Astrocyte (in vitro differentiated cells and primary cell): Measurements from ENCODE around the gene BCAT1. TPM values are rescaled to one million over a fixed set of nuclear protein-coding genes. Genes with fewer than 3 reads are reported as not detected.
A peak's percentile ranks its signal among the peaks of the same experiment; 100 is the strongest.
"Not testable (repeated sequence)": the region's sequence is repeated elsewhere in the genome, so short reads cannot be mapped to it uniquely, and the experiment has no call there.

ENCODE experiments used
- DNase-seq: peaks from one replicate; pipeline ENCODE4 v3.0.0-alpha.2; 2010; ENCODE audit warnings: low read depth
- FAIRE-seq: peaks from 2 replicates; lab custom pipeline; 2011; peaks lifted over from hg19 to GRCh38; lab: Jason Lieb, UNC
- H2AFZ ChIP-seq: 2 replicates; pipeline ENCODE4 v1.6.0; 2012; ENCODE audit warnings: low read depth, low read length, inconsistent platforms
- H3K27ac ChIP-seq: 2 replicates; pipeline ENCODE4 v1.5.1; 2011; ENCODE audit warnings: low read depth, low read length, inconsistent platforms
- H3K27me3 ChIP-seq: 2 replicates; pipeline ENCODE4 v1.6.0; 2011; ENCODE audit warnings: low read length, inconsistent platforms; ENCODE audit not compliant: insufficient read depth
- H3K36me3 ChIP-seq: 2 replicates; pipeline ENCODE4 v1.5.1; 2011; ENCODE audit warnings: low read length, inconsistent platforms; ENCODE audit not compliant: insufficient read depth
- H3K4me1 ChIP-seq: 2 replicates; pipeline ENCODE4 v1.5.1; 2011; ENCODE audit warnings: low read length, inconsistent platforms; ENCODE audit not compliant: insufficient read depth
- H3K4me2 ChIP-seq: 2 replicates; pipeline ENCODE4 v1.6.0; 2012; ENCODE audit warnings: low read length, inconsistent platforms
- H3K4me3 ChIP-seq: 2 replicates; pipeline ENCODE4 v1.5.1; 2011; ENCODE audit warnings: low read depth, mild to moderate bottlenecking, low read length, inconsistent platforms; ENCODE audit not compliant: insufficient read depth
- H3K79me2 ChIP-seq: 2 replicates; pipeline ENCODE4 v1.6.0; 2012; ENCODE audit warnings: mild to moderate bottlenecking, low read length, inconsistent platforms; ENCODE audit not compliant: insufficient read depth
- H3K9ac ChIP-seq: 2 replicates; pipeline ENCODE4 v1.6.0; 2012; ENCODE audit warnings: mild to moderate bottlenecking, low read length, inconsistent platforms
- H3K9me3 ChIP-seq: 2 replicates; pipeline ENCODE4 v1.5.1; 2012; ENCODE audit warnings: low read depth, mild to moderate bottlenecking, low read length, inconsistent platforms; ENCODE audit not compliant: insufficient read depth
- H4K20me1 ChIP-seq: 2 replicates; pipeline ENCODE4 v1.6.0; 2012; ENCODE audit warnings: low read length, inconsistent platforms; ENCODE audit not compliant: insufficient read depth
- H3K27ac Mint-ChIP-seq: one replicate; pipeline ENCODE4 v1.8.0; 2021; ENCODE audit warnings: mild to moderate bottlenecking, mixed read lengths; ENCODE audit not compliant: unreplicated experiment
- H3K27me3 Mint-ChIP-seq: one replicate; pipeline ENCODE4 v1.8.0; 2021; ENCODE audit warnings: low read depth, mixed read lengths; ENCODE audit not compliant: unreplicated experiment
- H3K36me3 Mint-ChIP-seq: one replicate; pipeline ENCODE4 v1.8.0; 2021; ENCODE audit warnings: low read depth, mixed read lengths; ENCODE audit not compliant: unreplicated experiment
- H3K4me1 Mint-ChIP-seq: one replicate; pipeline ENCODE4 v1.8.0; 2021; ENCODE audit warnings: low read depth, mixed read lengths; ENCODE audit not compliant: unreplicated experiment
- H3K4me3 Mint-ChIP-seq: one replicate; pipeline ENCODE4 v1.8.0; 2021; ENCODE audit warnings: mild to moderate bottlenecking, moderate library complexity, mixed read lengths; ENCODE audit not compliant: unreplicated experiment
- H3K9me3 Mint-ChIP-seq: one replicate; pipeline ENCODE4 v1.8.0; 2021; ENCODE audit warnings: mild to moderate bottlenecking, mixed read lengths; ENCODE audit not compliant: unreplicated experiment
- CTCF ChIP-seq: IDR thresholded peaks from 2 replicates; pipeline ENCODE4 v1.5.1; 2011; ENCODE audit warnings: low read depth, mild to moderate bottlenecking, inconsistent platforms, low read length, moderate library complexity; ENCODE audit not compliant: insufficient read depth
- EZH2 ChIP-seq: IDR thresholded peaks from 2 replicates; pipeline ENCODE4 v1.6.1; 2012; ENCODE audit warnings: mild to moderate bottlenecking, low read length, inconsistent platforms; ENCODE audit not compliant: insufficient read depth
- total RNA-seq: library from RNA; stranded (reverse); gene quantifications from 2 replicates; pipeline ENCODE4 v1.2.1, GENCODE V29; 2021

BCAT1 gene
- total RNA-seq, 1 donor from 2014 or later: 476 TPM

GRCh38 chr12:24928131-24928530 lies 20.8 kb downstream of the BCAT1 start:
- Mint-ChIP-seq H3K4me3 (no peak overlapping the region), H3K36me3 (peaks cover 6% of the 10 kb centered on the region), H3K27me3 (no peaks in the 10 kb centered on the region), H3K9me3 (peaks cover 4% of the 10 kb centered on the region), H3K4me1 (peaks cover 32% of the 10 kb centered on the region), H3K27ac (no peak overlapping the region)
- Histone ChIP-seq H3K4me2 (no peak overlapping the region), H3K4me3 (no peak overlapping the region), H3K9me3 (no peaks in the 10 kb centered on the region), H3K27me3 (no peaks in the 10 kb centered on the region), H3K79me2 (peaks cover 73% of the 10 kb centered on the region), H4K20me1 (peaks cover 71% of the 10 kb centered on the region), H3K27ac (no peak overlapping the region), H3K9ac (no peak overlapping the region), H2AFZ (no peak overlapping the region), H3K4me1 (no peaks in the 10 kb centered on the region), H3K36me3 (no peaks in the 10 kb centered on the region)
- FAIRE-seq: no peak
- no peak for TF ChIP-seq CTCF
- no peak for TF ChIP-seq EZH2
- no peak for DNase-seq

- not testable (repeated sequence) for FAIRE-seq
These were observed 22.8 kb downstream of the BCAT1 start for GRCh38 chr12:24926080-24926479.

GRCh38 chr12:24922090-24922489 lies 26.8 kb downstream of the BCAT1 start:
- Mint-ChIP-seq H3K4me1 (peaks cover 51% of the 10 kb centered on the region), H3K4me3 (no peak overlapping the region)

More at GRCh38 chr12:24926080-24926479, 22.8 kb downstream of the BCAT1 start:
- Histone ChIP-seq H4K20me1 (peaks cover 78% of the 10 kb centered on the region), H3K79me2 (peaks cover 84% of the 10 kb centered on the region)
- not testable (repeated sequence) for H3K27me3 ChIP-seq, H3K9me3 Mint-ChIP-seq, H3K9me3 ChIP-seq, H3K9ac ChIP-seq, H3K27ac Mint-ChIP-seq, H3K36me3 ChIP-seq, DNase-seq, H3K4me2 ChIP-seq, H3K4me1 ChIP-seq, H3K4me3 ChIP-seq, H3K27ac ChIP-seq, H2AFZ ChIP-seq, H3K27me3 Mint-ChIP-seq, H3K4me3 Mint-ChIP-seq, H3K36me3 Mint-ChIP-seq
- H3K4me1 Mint-ChIP-seq: peaks cover 42% of the 10 kb centered on the region

More at GRCh38 chr12:24922090-24922489, 26.8 kb downstream of the BCAT1 start:
- Mint-ChIP-seq H3K27me3 (no peaks in the 10 kb centered on the region), H3K27ac (peak overlapping the region; percentile 43), H3K9me3 (no peaks in the 10 kb centered on the region), H3K36me3 (peaks cover 7% of the 10 kb centered on the region)
- peak overlapping the region; percentile 20 for H3K4me2 ChIP-seq
- TF ChIP-seq EZH2: no peak
- TF ChIP-seq CTCF: no peak
- H3K36me3 ChIP-seq: no peaks in the 10 kb centered on the region
- H3K4me3 ChIP-seq: no peak overlapping the region
- H2AFZ ChIP-seq: no peak overlapping the region
- H3K79me2 ChIP-seq: peaks cover 83% of the 10 kb centered on the region
- H3K27me3 ChIP-seq: no peaks in the 10 kb centered on the region
- FAIRE-seq (no peak), DNase-seq (no peak)
- H3K9ac ChIP-seq: no peak overlapping the region
- peak overlapping the region; percentile 5 for H3K27ac ChIP-seq
- no peaks in the 10 kb centered on the region for H3K9me3 ChIP-seq
- peaks cover 76% of the 10 kb centered on the region for H4K20me1 ChIP-seq
- H3K4me1 ChIP-seq: peaks cover 9% of the 10 kb centered on the region
